C4-2B (cell line): ENCODE data around the gene ZFP2.

Source experiments
- ZFX ChIP-seq: fragments of 450-650 bp; IDR thresholded peaks from 2 replicates; pipeline ENCODE4 v1.6.1; 2017
- TF ChIP-seq, protein P1 (sequence below): fragments of 450-650 bp; conservative IDR thresholded peaks from 2 replicates; pipeline ENCODE4 v1.5.1; 2017; ENCODE audit warnings: mild to moderate bottlenecking

DNA sequence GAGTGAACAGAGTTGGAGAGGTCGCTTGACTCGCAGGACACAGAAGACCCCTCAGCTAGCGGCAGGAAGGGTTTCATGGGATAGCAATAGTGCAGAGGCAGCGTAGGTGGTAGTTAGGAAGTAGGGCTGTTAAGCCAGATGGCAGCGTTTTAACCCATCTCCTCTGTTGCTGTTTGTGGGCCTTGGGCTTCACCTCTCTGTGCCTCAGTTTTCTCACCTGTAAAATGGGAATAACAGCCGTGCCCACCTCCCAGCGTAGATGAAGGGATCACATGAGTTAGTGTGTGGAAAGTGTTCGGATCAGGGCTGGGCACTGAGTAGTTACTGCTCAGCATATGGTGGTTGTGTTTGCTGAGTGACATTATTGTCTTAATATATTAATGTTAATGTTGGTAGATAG is 34.1 kb upstream of the ZFP2 start:
- TF ChIP-seq, protein P1, sequence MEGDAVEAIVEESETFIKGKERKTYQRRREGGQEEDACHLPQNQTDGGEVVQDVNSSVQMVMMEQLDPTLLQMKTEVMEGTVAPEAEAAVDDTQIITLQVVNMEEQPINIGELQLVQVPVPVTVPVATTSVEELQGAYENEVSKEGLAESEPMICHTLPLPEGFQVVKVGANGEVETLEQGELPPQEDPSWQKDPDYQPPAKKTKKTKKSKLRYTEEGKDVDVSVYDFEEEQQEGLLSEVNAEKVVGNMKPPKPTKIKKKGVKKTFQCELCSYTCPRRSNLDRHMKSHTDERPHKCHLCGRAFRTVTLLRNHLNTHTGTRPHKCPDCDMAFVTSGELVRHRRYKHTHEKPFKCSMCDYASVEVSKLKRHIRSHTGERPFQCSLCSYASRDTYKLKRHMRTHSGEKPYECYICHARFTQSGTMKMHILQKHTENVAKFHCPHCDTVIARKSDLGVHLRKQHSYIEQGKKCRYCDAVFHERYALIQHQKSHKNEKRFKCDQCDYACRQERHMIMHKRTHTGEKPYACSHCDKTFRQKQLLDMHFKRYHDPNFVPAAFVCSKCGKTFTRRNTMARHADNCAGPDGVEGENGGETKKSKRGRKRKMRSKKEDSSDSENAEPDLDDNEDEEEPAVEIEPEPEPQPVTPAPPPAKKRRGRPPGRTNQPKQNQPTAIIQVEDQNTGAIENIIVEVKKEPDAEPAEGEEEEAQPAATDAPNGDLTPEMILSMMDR: no peak
- no peak for TF ChIP-seq ZFX
